Activated naive CD8-positive, alpha-beta T cell treated with anti-CD3 and anti-CD28 coated beads, Interleukin-2, amount 10 ng/mL, durations not matched to agents 7 days and 5 days (primary cell): ENCODE data around the gene OTX1. TPM values are rescaled to one million over a fixed set of nuclear protein-coding genes. Genes with fewer than 3 reads are reported as not detected.

Source experiments
- ATAC-seq: fragments of 150-1000 bp; cut with Tn5 transposase; one replicate; pipeline ENCODE4 v1.10.0; 2021; ENCODE audit warnings: low read depth, moderate library complexity
- POLR2A ChIA-PET: fragments of 350-600 bp; sonication (Branson Sonifier 250); formaldehyde crosslinking; loops from one replicate; lab custom pipeline; 2021; ENCODE audit warnings: antibody characterized with exemption; lab: Charles Lee
- DNase-seq: peaks from one replicate; pipeline ENCODE4 v3.0.0; 2021
- H3K27ac Mint-ChIP-seq: one replicate; pipeline ENCODE4 v1.8.0; 2022; ENCODE audit warnings: mild to moderate bottlenecking, mixed read lengths
- H3K27me3 Mint-ChIP-seq: one replicate; pipeline ENCODE4 v1.8.0; 2022; ENCODE audit warnings: mild to moderate bottlenecking, moderate library complexity, mixed read lengths
- H3K36me3 Mint-ChIP-seq: one replicate; pipeline ENCODE4 v1.8.0; 2021; ENCODE audit warnings: mild to moderate bottlenecking, mixed read lengths
- H3K4me1 Mint-ChIP-seq: one replicate; pipeline ENCODE4 v1.8.0; 2021; ENCODE audit warnings: mixed read lengths
- H3K4me3 Mint-ChIP-seq: one replicate; pipeline ENCODE4 v1.8.0; 2022; ENCODE audit warnings: mild to moderate bottlenecking, moderate library complexity, mixed read lengths
- H3K9me3 Mint-ChIP-seq: one replicate; pipeline ENCODE4 v1.8.0; 2021; ENCODE audit warnings: mixed read lengths
- total RNA-seq, 2 experiments: library from RNA; stranded (reverse); gene quantifications; one replicate each; pipeline ENCODE4 v1.2.3, GENCODE V29; 2021

The OTX1 gene
- total RNA-seq, 2 experiments from 2014 or later: not detected

- POLR2A ChIA-PET: no interaction called here
- no peaks in the 10 kb centered on the region for H3K4me1 Mint-ChIP-seq
- H3K36me3 Mint-ChIP-seq: no peaks in the 10 kb centered on the region
- ATAC-seq (no peak), DNase-seq (no peak)
- no peak overlapping the region for H3K27ac Mint-ChIP-seq
- H3K4me3 Mint-ChIP-seq: no peak overlapping the region
- no peaks in the 10 kb centered on the region for H3K9me3 Mint-ChIP-seq
- H3K27me3 Mint-ChIP-seq: no peaks in the 10 kb centered on the region
Observed at GRCh38 chr2:63034526-63034925, 16.1 kb upstream of the OTX1 start.

- no peak for DNase-seq
- H3K36me3 Mint-ChIP-seq: no peaks in the 10 kb centered on the region
- H3K27ac Mint-ChIP-seq: no peak overlapping the region
- no peaks in the 10 kb centered on the region for H3K9me3 Mint-ChIP-seq
- POLR2A ChIA-PET: no interaction called here
- no peak overlapping the region for H3K4me3 Mint-ChIP-seq
- no peak for ATAC-seq
- H3K27me3 Mint-ChIP-seq: no peaks in the 10 kb centered on the region
- no peaks in the 10 kb centered on the region for H3K4me1 Mint-ChIP-seq
Observed at GRCh38 chr2:63035169-63035568, 15.5 kb upstream of the OTX1 start.

- no peak overlapping the region for H3K4me3 Mint-ChIP-seq
- no peaks in the 10 kb centered on the region for H3K4me1 Mint-ChIP-seq
Observed at GRCh38 chr2:63035660-63036059, 15.0 kb upstream of the OTX1 start.

GRCh38 chr2:63038034-63038433, 12.6 kb upstream of the OTX1 start:
- Mint-ChIP-seq H3K4me3 (no peak overlapping the region), H3K9me3 (no peaks in the 10 kb centered on the region), H3K27ac (no peak overlapping the region), H3K4me1 (no peaks in the 10 kb centered on the region), H3K27me3 (no peaks in the 10 kb centered on the region), H3K36me3 (no peaks in the 10 kb centered on the region)
- DNase-seq (no peak), ATAC-seq (no peak)
- POLR2A ChIA-PET: no interaction called here

More at GRCh38 chr2:63035660-63036059, 15.0 kb upstream of the OTX1 start:
- POLR2A ChIA-PET: no interaction called here
- H3K27ac Mint-ChIP-seq: no peak overlapping the region
- DNase-seq (no peak), ATAC-seq (no peak)
- H3K36me3 Mint-ChIP-seq: no peaks in the 10 kb centered on the region
- H3K27me3 Mint-ChIP-seq: no peaks in the 10 kb centered on the region
- no peaks in the 10 kb centered on the region for H3K9me3 Mint-ChIP-seq

GRCh38 chr2:63040586-63040985, 10.0 kb upstream of the OTX1 start:
- H3K9me3 Mint-ChIP-seq: no peaks in the 10 kb centered on the region
- DNase-seq (no peak), ATAC-seq (no peak)
- H3K36me3 Mint-ChIP-seq: no peaks in the 10 kb centered on the region
- H3K4me1 Mint-ChIP-seq: no peaks in the 10 kb centered on the region
- H3K27ac Mint-ChIP-seq: no peak overlapping the region
- H3K27me3 Mint-ChIP-seq: peaks cover 4% of the 10 kb centered on the region
- POLR2A ChIA-PET: no interaction called here
- no peak overlapping the region for H3K4me3 Mint-ChIP-seq

- peaks cover 2% of the 10 kb centered on the region for H3K36me3 Mint-ChIP-seq
- ATAC-seq (no peak), DNase-seq (no peak)
- no peak overlapping the region for H3K4me3 Mint-ChIP-seq
- H3K4me1 Mint-ChIP-seq: peaks cover 1% of the 10 kb centered on the region
- no peaks in the 10 kb centered on the region for H3K9me3 Mint-ChIP-seq
- POLR2A ChIA-PET: no interaction called here
- H3K27ac Mint-ChIP-seq: no peak overlapping the region
- peaks cover 10% of the 10 kb centered on the region for H3K27me3 Mint-ChIP-seq
Observed at GRCh38 chr2:63041592-63041991, 9.0 kb upstream of the OTX1 start.

GRCh38 chr2:63044362-63045327, 6.0 kb upstream of the OTX1 start:
- Mint-ChIP-seq H3K4me3 (no peak overlapping the region), H3K36me3 (peaks cover 5% of the 10 kb centered on the region), H3K27ac (no peak overlapping the region), H3K9me3 (no peaks in the 10 kb centered on the region), H3K4me1 (peaks cover 18% of the 10 kb centered on the region), H3K27me3 (peaks cover 41% of the 10 kb centered on the region)
- POLR2A ChIA-PET: no interaction called here
- DNase-seq (no peak), ATAC-seq (no peak)

GRCh38 chr2:63046552-63046951, 4.1 kb upstream of the OTX1 start:
- H3K27me3 Mint-ChIP-seq: peaks cover 50% of the 10 kb centered on the region
- peaks cover 25% of the 10 kb centered on the region for H3K4me1 Mint-ChIP-seq
- POLR2A ChIA-PET: no interaction called here

GRCh38 chr2:63046961-63047320, 3.7 kb upstream of the OTX1 start:
- Mint-ChIP-seq H3K4me1 (peaks cover 25% of the 10 kb centered on the region), H3K36me3 (peaks cover 5% of the 10 kb centered on the region)

More at GRCh38 chr2:63046552-63046951, 4.1 kb upstream of the OTX1 start:
- DNase-seq (no peak), ATAC-seq (no peak)
- Mint-ChIP-seq H3K9me3 (no peaks in the 10 kb centered on the region), H3K36me3 (peaks cover 5% of the 10 kb centered on the region), H3K27ac (no peak overlapping the region), H3K4me3 (peak overlapping the region; percentile 73)

GRCh38 chr2:63047321-63048279, 3.0 kb upstream of the OTX1 start:
- ATAC-seq (no peak), DNase-seq (peak; percentile 63)
- peak overlapping the region; percentile 51 for H3K27ac Mint-ChIP-seq
- H3K4me3 Mint-ChIP-seq: peak overlapping the region; percentile 73
- POLR2A ChIA-PET: no interaction called here
- H3K27me3 Mint-ChIP-seq: peaks cover 59% of the 10 kb centered on the region
- H3K36me3 Mint-ChIP-seq: peaks cover 5% of the 10 kb centered on the region
- no peaks in the 10 kb centered on the region for H3K9me3 Mint-ChIP-seq
- H3K4me1 Mint-ChIP-seq: peaks cover 29% of the 10 kb centered on the region

More at GRCh38 chr2:63046961-63047320, 3.7 kb upstream of the OTX1 start:
- POLR2A ChIA-PET: no interaction called here
- H3K27ac Mint-ChIP-seq: no peak overlapping the region
- DNase-seq: no peak
- ATAC-seq: no peak
- no peaks in the 10 kb centered on the region for H3K9me3 Mint-ChIP-seq
- peaks cover 52% of the 10 kb centered on the region for H3K27me3 Mint-ChIP-seq
- peak overlapping the region; percentile 73 for H3K4me3 Mint-ChIP-seq

- peak; percentile 50 for DNase-seq
- Mint-ChIP-seq H3K4me1 (peaks cover 36% of the 10 kb centered on the region), H3K36me3 (peaks cover 5% of the 10 kb centered on the region), H3K27me3 (peaks cover 68% of the 10 kb centered on the region), H3K9me3 (no peaks in the 10 kb centered on the region), H3K4me3 (peak overlapping the region; percentile 80), H3K27ac (peak overlapping the region; percentile 51)
- POLR2A ChIA-PET: interaction anchor here (0.7 kb wide), 1 partner anchor 10 kb away, joined by 3 read pairs; no protein-coding TSS in a partner anchor
- no peak for ATAC-seq
Observed at GRCh38 chr2:63048367-63049171, 2.1 kb upstream of the OTX1 start.

GRCh38 chr2:63049211-63049969, 1.2 kb upstream of the OTX1 start:
- Mint-ChIP-seq H3K27me3 (peaks cover 77% of the 10 kb centered on the region), H3K9me3 (no peaks in the 10 kb centered on the region), H3K4me3 (peak overlapping the region; percentile 80), H3K27ac (no peak overlapping the region), H3K36me3 (peaks cover 5% of the 10 kb centered on the region), H3K4me1 (peaks cover 43% of the 10 kb centered on the region)
- ATAC-seq: no peak
- POLR2A ChIA-PET: interaction anchor here (0.7 kb wide), 1 partner anchor 9 kb away, joined by 3 read pairs; no protein-coding TSS in a partner anchor
- DNase-seq: peak; percentile 51
